Smooth muscle cell (in vitro differentiated cells): ENCODE results near the gene CRIM1. TPM values are rescaled to one million over a fixed set of nuclear protein-coding genes. Genes with fewer than 3 reads are reported as not detected.

Experiments
- DNase-seq: peaks from one replicate; lab custom pipeline; 2025; ENCODE audit not compliant: unreplicated experiment; lab: John Stamatoyannopoulos, UW
- H2AFZ ChIP-seq: fragments of 200-600 bp; sonication (generic); 2 replicates; pipeline ENCODE4 v1.6.0; 2016; ENCODE audit warnings: antibody characterized with exemption, low read depth, mild to moderate bottlenecking
- H3F3A ChIP-seq: fragments of 200-600 bp; sonication (generic); 2 replicates; pipeline ENCODE4 v1.6.0; 2017; ENCODE audit warnings: antibody characterized with exemption, low read depth
- H3K27ac ChIP-seq: fragments of 200-600 bp; sonication (generic); 2 replicates; pipeline ENCODE4 v1.5.1; 2016; ENCODE audit warnings: low read depth, mild to moderate bottlenecking
- H3K27me3 ChIP-seq: fragments of 200-600 bp; sonication (generic); 2 replicates; pipeline ENCODE4 v1.6.1; 2016; ENCODE audit warnings: low read depth, mild to moderate bottlenecking
- H3K36me3 ChIP-seq: fragments of 200-600 bp; sonication (generic); 2 replicates; pipeline ENCODE4 v1.5.1; 2016; ENCODE audit warnings: low read depth
- H3K4me1 ChIP-seq: fragments of 200-600 bp; sonication (generic); 2 replicates; pipeline ENCODE4 v1.5.1; 2016; ENCODE audit warnings: low read depth
- H3K4me2 ChIP-seq: fragments of 200-600 bp; sonication (generic); 2 replicates; pipeline ENCODE4 v1.6.0; 2016; ENCODE audit warnings: mild to moderate bottlenecking
- H3K4me3 ChIP-seq: fragments of 200-600 bp; sonication (generic); 2 replicates; pipeline ENCODE4 v1.5.1; 2016; ENCODE audit warnings: mild to moderate bottlenecking
- H3K79me2 ChIP-seq: fragments of 200-600 bp; sonication (generic); 2 replicates; pipeline ENCODE4 v1.6.0; 2016; ENCODE audit warnings: low read depth, mild to moderate bottlenecking
- H3K9ac ChIP-seq: fragments of 200-600 bp; sonication (generic); 2 replicates; pipeline ENCODE4 v1.6.0; 2016; ENCODE audit warnings: low read depth
- H3K9me3 ChIP-seq: fragments of 200-600 bp; sonication (generic); replicated peaks from 2 replicates; pipeline ENCODE4 v1.5.1; 2016; ENCODE audit warnings: low read depth
- H4K20me1 ChIP-seq: fragments of 200-600 bp; sonication (generic); 2 replicates; pipeline ENCODE4 v1.6.0; 2016; ENCODE audit warnings: low read depth
- CTCF ChIP-seq: fragments of 200-600 bp; sonication (generic); IDR thresholded peaks from 2 replicates; pipeline ENCODE4 v1.5.1; 2017; ENCODE audit warnings: borderline replicate concordance, mild to moderate bottlenecking, antibody characterized with exemption; ENCODE audit not compliant: insufficient read depth, poor library complexity, severe bottlenecking
- WGBS: methylation state at CpG from one replicate; pipeline ENCODE4 v1.1.7; 2016; ENCODE audit warnings: low lambda C conversion rate; 5-methylcytosine and 5-hydroxymethylcytosine counted together
- polyA plus RNA-seq: library from polyadenylated mRNA; unstranded; fragments of >200 nt; fragmentation: Nextera tagmentation; extraction: Ambion mirVana; gene quantifications from 2 replicates; pipeline ENCODE4 v1.2.1, GENCODE V29; 2016
- total RNA-seq: library from RNA; depleted of rRNA; stranded (reverse); fragments of >200 nt; gene quantifications from 2 replicates; pipeline ENCODE4 v1.2.3, GENCODE V29; 2014

Gene CRIM1
- total and polyA plus RNA-seq, 2 experiments from 2014 or later = 10.1 to 28.0 TPM

- no peak for DNase-seq
- peak overlapping the region; percentile 84 for H3K4me2 ChIP-seq
- no peaks in the 10 kb centered on the region for H3K36me3 ChIP-seq
- H3K79me2 ChIP-seq = peaks cover 32% of the 10 kb centered on the region
- peak overlapping the region; percentile 60 for H3K4me3 ChIP-seq
- no peaks in the 10 kb centered on the region for H3K27me3 ChIP-seq
- H3K27ac ChIP-seq = peak overlapping the region; percentile 81
- 8% methylated on average over 9 of the region's 9 CpGs for WGBS
- H2AFZ ChIP-seq = peak overlapping the region; percentile 48
- H3K9ac ChIP-seq = peak overlapping the region; percentile 48
- H3F3A ChIP-seq = peaks cover 13% of the 10 kb centered on the region
- peaks cover 41% of the 10 kb centered on the region for H3K4me1 ChIP-seq
- H4K20me1 ChIP-seq = no peaks in the 10 kb centered on the region
- peak; percentile 20 for TF ChIP-seq CTCF
- H3K9me3 ChIP-seq = no peaks in the 10 kb centered on the region
Observed at GRCh38 chr2:36357847-36358659, 2.5 kb downstream of the CRIM1 start.

- H4K20me1 ChIP-seq = no peaks in the 10 kb centered on the region
- peak overlapping the region; percentile 81 for H3K27ac ChIP-seq
- no peak overlapping the region for H3K9ac ChIP-seq
- H3K27me3 ChIP-seq = no peaks in the 10 kb centered on the region
- H3K36me3 ChIP-seq = no peaks in the 10 kb centered on the region
- peak; percentile 30 for TF ChIP-seq CTCF
- no peak for DNase-seq
- H2AFZ ChIP-seq = no peak overlapping the region
- peaks cover 42% of the 10 kb centered on the region for H3K79me2 ChIP-seq
- no peaks in the 10 kb centered on the region for H3K9me3 ChIP-seq
- 68% methylated on average over 5 of the region's 5 CpGs for WGBS
- H3K4me3 ChIP-seq = no peak overlapping the region
- H3F3A ChIP-seq = peaks cover 3% of the 10 kb centered on the region
- H3K4me1 ChIP-seq = peaks cover 41% of the 10 kb centered on the region
- H3K4me2 ChIP-seq = peak overlapping the region; percentile 84
Observed at GRCh38 chr2:36359067-36359466, 3.5 kb downstream of the CRIM1 start.

- no peaks in the 10 kb centered on the region for H3K27me3 ChIP-seq
- H3K9ac ChIP-seq = no peak overlapping the region
- H3K4me1 ChIP-seq = peaks cover 41% of the 10 kb centered on the region
- no peak overlapping the region for H3K4me3 ChIP-seq
- H3K27ac ChIP-seq = no peak overlapping the region
- no peaks in the 10 kb centered on the region for H3K9me3 ChIP-seq
- H4K20me1 ChIP-seq = no peaks in the 10 kb centered on the region
- H3F3A ChIP-seq = peaks cover 3% of the 10 kb centered on the region
- no peak overlapping the region for H3K4me2 ChIP-seq
- H3K36me3 ChIP-seq = no peaks in the 10 kb centered on the region
- no peak for TF ChIP-seq CTCF
- 84% methylated on average over 4 of the region's 4 CpGs for WGBS
- DNase-seq = no peak
- H2AFZ ChIP-seq = no peak overlapping the region
- H3K79me2 ChIP-seq = peaks cover 52% of the 10 kb centered on the region
Observed at GRCh38 chr2:36360063-36360462, 4.5 kb downstream of the CRIM1 start.

- H3K4me1 ChIP-seq = peaks cover 41% of the 10 kb centered on the region
- no peak for DNase-seq
- no peak overlapping the region for H3K4me3 ChIP-seq
Observed at GRCh38 chr2:36360834-36361233, 5.3 kb downstream of the CRIM1 start.

More at GRCh38 chr2:36360834-36361233, 5.3 kb downstream of the CRIM1 start:
- Histone ChIP-seq H3K36me3 (no peaks in the 10 kb centered on the region), H3K27me3 (no peaks in the 10 kb centered on the region), H4K20me1 (no peaks in the 10 kb centered on the region), H3K9ac (no peak overlapping the region), H3K79me2 (peaks cover 60% of the 10 kb centered on the region), H3K4me2 (no peak overlapping the region), H2AFZ (no peak overlapping the region), H3K27ac (no peak overlapping the region), H3K9me3 (no peaks in the 10 kb centered on the region), H3F3A (peaks cover 3% of the 10 kb centered on the region)
- TF ChIP-seq CTCF = no peak
- WGBS = 71% methylated on average over 1 of the region's 1 CpG
